K562 (cell line): Measurements from ENCODE around the gene B3GALT5. TPM values are rescaled to one million over a fixed set of nuclear protein-coding genes. Genes with fewer than 3 reads are reported as not detected.

Experiments
- ATAC-seq: fragments of 200-7000 bp; cut with Tn5 transposase; 3 replicates; pipeline ENCODE4 v1.9.1; 2020; ENCODE audit warnings: moderate library complexity
- BruUV-seq: library from RNA; stranded (reverse); fragments of 400-500 nt; replicated peaks from 2 replicates; lab custom pipeline; 2021; lab: Mats Ljungman, UMichigan
- CTCF ChIA-PET: fragments of 300-600 bp; formaldehyde crosslinking; extraction: SDS; loops from one replicate; lab custom pipeline; 2021; ENCODE audit warnings: low intra/inter-chr PET ratio; lab: Yijun Ruan, JAX
- POLR2A ChIA-PET: fragments of 300-600, 350-650 bp; sonication (Branson Sonifier 250); formaldehyde crosslinking; extraction: SDS; loops from one replicate; lab custom pipeline; 2021; ENCODE audit warnings: antibody characterized with exemption, inconsistent platforms; lab: Yijun Ruan, JAX
- DNase-seq, 4 experiments: peaks; one replicate each; pipeline versions ENCODE4 v3.0.0 to v3.0.0-alpha.2; 2011 to 2018; ENCODE audit warnings: low spot score in 3 of 4, mixed read lengths in 3 of 4; ENCODE audit errors: extremely low read depth in 1 of 4
- FAIRE-seq: peaks from 2 replicates; lab custom pipeline; 2011; peaks lifted over from hg19 to GRCh38; lab: Jason Lieb, UNC
- H2AFZ ChIP-seq: 2 replicates; pipeline ENCODE4 v1.6.0; 2011; ENCODE audit warnings: low read depth, low read length, control low read depth, inconsistent platforms
- H3K27ac ChIP-seq: fragments of 200-600 bp; 3 replicates; pipeline ENCODE4 v1.8.0; 2011; ENCODE audit warnings: low read depth, mild to moderate bottlenecking, control low read depth, inconsistent platforms, low read length, moderate library complexity, mixed read lengths; ENCODE audit errors: extremely low read depth
- H3K27me3 ChIP-seq, 2 experiments: fragments of 300-600 bp in 1 of 2; 2 replicates in 1 of 2; 3 replicates in 1 of 2; pipeline versions ENCODE4 v1.6.0 to v1.8.0; 2011; ENCODE audit warnings: inconsistent platforms in 2 of 2, low read length in 2 of 2, mild to moderate bottlenecking in 1 of 2, mixed read lengths in 1 of 2, moderate library complexity in 1 of 2; ENCODE audit not compliant: control insufficient read depth in 2 of 2, insufficient read depth in 2 of 2
- H3K36me3 ChIP-seq: fragments of 300-600 bp; 3 replicates; pipeline ENCODE4 v1.8.0; 2011; ENCODE audit warnings: mild to moderate bottlenecking, low read length, inconsistent platforms; ENCODE audit not compliant: control insufficient read depth, insufficient read depth
- H3K4me1 ChIP-seq, 2 experiments: fragments of 200-600 bp in 1 of 2; replicated peaks in 1 of 2; 2 replicates in 1 of 2; 3 replicates in 1 of 2; pipeline versions ENCODE4 v1.5.1 to v1.8.0; 2011; ENCODE audit warnings: inconsistent platforms in 2 of 2, low read length in 2 of 2, mild to moderate bottlenecking in 1 of 2, mixed read lengths in 1 of 2, moderate library complexity in 1 of 2; ENCODE audit not compliant: control insufficient read depth in 2 of 2, insufficient read depth in 2 of 2
- H3K4me2 ChIP-seq: 2 replicates; pipeline ENCODE4 v1.6.1; 2011; ENCODE audit warnings: low read length, control low read depth, inconsistent platforms, mixed read lengths; ENCODE audit not compliant: insufficient read depth
- H3K4me3 ChIP-seq: fragments of 200-600 bp; sonication (generic), shearing (Covaris generic); 2 replicates; pipeline ENCODE4 v1.5.1; 2016; ENCODE audit warnings: control low read depth, inconsistent platforms
- H3K79me2 ChIP-seq: fragments of 200-600 bp; 3 replicates; pipeline ENCODE4 v1.8.0; 2011; ENCODE audit warnings: low read length, inconsistent platforms; ENCODE audit not compliant: control insufficient read depth, insufficient read depth
- H3K9ac ChIP-seq, 2 experiments: 2 replicates each; pipeline versions ENCODE4 v1.6.0 to v1.6.1; 2011; ENCODE audit warnings: low read depth in 2 of 2, low read length in 2 of 2, control low read depth in 1 of 2, inconsistent platforms in 1 of 2, mild to moderate bottlenecking in 1 of 2, mixed read lengths in 1 of 2; ENCODE audit not compliant: insufficient read depth in 1 of 2
- H3K9me1 ChIP-seq: one replicate; pipeline ENCODE4 v1.6.0; 2011; ENCODE audit warnings: inconsistent platforms, mild to moderate bottlenecking, low read length, moderate library complexity; ENCODE audit not compliant: control insufficient read depth, insufficient read depth
- H3K9me3 ChIP-seq: replicated peaks from 2 replicates; pipeline ENCODE4 v1.5.1; 2011; ENCODE audit warnings: low read depth, low read length, inconsistent platforms; ENCODE audit not compliant: control insufficient read depth, insufficient read depth
- H4K20me1 ChIP-seq: replicated peaks from 2 replicates; pipeline ENCODE4 v1.6.1; 2011; ENCODE audit warnings: low read length, inconsistent platforms, mixed read lengths; ENCODE audit not compliant: control insufficient read depth, insufficient read depth
- C11orf30 ChIP-seq: fragments of 450-650 bp; IDR thresholded peaks from 2 replicates; pipeline ENCODE4 v1.6.1; 2016; ENCODE audit warnings: low read depth, mild to moderate bottlenecking
- FOXJ2 ChIP-seq: fragments of 200-800 bp; sonication (Bioruptor generic); IDR thresholded peaks from 2 replicates; pipeline ENCODE4 v1.6.1; 2016; ENCODE audit warnings: missing genetic modification characterization, missing compliant biosample characterization
- FOXK2 ChIP-seq, 2 experiments: fragments of 450-650 bp; IDR thresholded peaks in 1 of 2; conservative IDR thresholded peaks in 1 of 2; 2 replicates each; pipeline ENCODE4 v1.6.1; 2016; ENCODE audit warnings: low read depth in 2 of 2, mild to moderate bottlenecking in 1 of 2
- HNRNPL ChIP-seq: fragments of 200-400 bp; formaldehyde crosslinking; IDR thresholded peaks from 2 replicates; pipeline ENCODE4 v1.6.1; 2017; ENCODE audit warnings: low read depth, mild to moderate bottlenecking, low read length
- HOXB6 ChIP-seq: fragments of 250-450 bp; sonication (Bioruptor Pico); IDR thresholded peaks from 2 replicates; pipeline ENCODE4 v1.5.1; 2022; ENCODE audit warnings: mild to moderate bottlenecking, borderline replicate concordance
- KAT2B ChIP-seq: IDR thresholded peaks from one replicate; pipeline ENCODE4 v1.6.1; 2012; ENCODE audit warnings: low read depth, mild to moderate bottlenecking, control low read depth, inconsistent platforms, low read length, moderate library complexity
- NR2C1 ChIP-seq, 2 experiments: fragments of 450-650 bp; IDR thresholded peaks; 2 replicates each; pipeline ENCODE4 v1.6.1; 2017; ENCODE audit warnings: mild to moderate bottlenecking in 2 of 2, antibody characterized with exemption in 1 of 2, inconsistent platforms in 1 of 2, missing compliant biosample characterization in 1 of 2, missing genetic modification characterization in 1 of 2
- RFX7 ChIP-seq: fragments of 250-450 bp; sonication (Bioruptor Pico); IDR thresholded peaks from 2 replicates; pipeline ENCODE4 v1.5.1; 2021; ENCODE audit warnings: mild to moderate bottlenecking
- ZKSCAN3 ChIP-seq: fragments of 250-450 bp; sonication (Bioruptor Pico); IDR thresholded peaks from 2 replicates; pipeline ENCODE4 v1.4.0; 2020
- WGBS: fragments of 100-300 bp; shearing (Covaris generic); methylation state at CpG from one replicate; pipeline ENCODE4 v1.1.6; 2016; ENCODE audit warnings: low coverage, mixed read lengths; ENCODE audit not compliant: insufficient coverage; ENCODE audit errors: missing lambda C conversion rate; 5-methylcytosine and 5-hydroxymethylcytosine counted together
- in situ Hi-C: fragments of 300-500 bp; cut with MboI; formaldehyde crosslinking; loops from 4 replicates; pipeline ENCODE4 v1.15.0; 2018; ENCODE audit warnings: inconsistent platforms, mixed read lengths
- intact Hi-C: fragments of 100-400 bp; cut with micrococcal nuclease; formaldehyde crosslinking; loops from 2 replicates; pipeline ENCODE4 v1.14.2; 2022
- polyA plus RNA-seq, 8 experiments: library from polyadenylated mRNA; depleted of rRNA in 4 of 8; stranded (reverse) in 5 of 8; unstranded in 3 of 8; fragments of >200 nt; fragmentation: Nextera tagmentation in 2 of 8; fragmentation: Illumina TruSeq in 1 of 8; extraction: Ambion mirVana in 2 of 8; extraction: Trizol in 1 of 8; gene quantifications; 2 replicates each; pipeline versions ENCODE4 v1.2.1 to v1.2.3, GENCODE V29; 2011 to 2014; ENCODE audit warnings: inconsistent platforms in 1 of 8, missing spikeins in 1 of 8
- total RNA-seq, 7 experiments: library from RNA; depleted of rRNA in 6 of 7; stranded (reverse); fragments of >200 nt in 6 of 7; fragmentation: Illumina TruSeq in 2 of 7; extraction: Trizol in 2 of 7; gene quantifications; 2 replicates each; pipeline versions ENCODE4 v1.2.1 to v1.2.3, GENCODE V29; 2011 to 2021; ENCODE audit warnings: low replicate concordance in 1 of 7

The B3GALT5 gene
- total and polyA plus RNA-seq, 9 of the 15 experiments (the other 6 are each of a cell fraction or from before 2014, with no cell fraction given), result 0.02 TPM; not detected in 8

DNA sequence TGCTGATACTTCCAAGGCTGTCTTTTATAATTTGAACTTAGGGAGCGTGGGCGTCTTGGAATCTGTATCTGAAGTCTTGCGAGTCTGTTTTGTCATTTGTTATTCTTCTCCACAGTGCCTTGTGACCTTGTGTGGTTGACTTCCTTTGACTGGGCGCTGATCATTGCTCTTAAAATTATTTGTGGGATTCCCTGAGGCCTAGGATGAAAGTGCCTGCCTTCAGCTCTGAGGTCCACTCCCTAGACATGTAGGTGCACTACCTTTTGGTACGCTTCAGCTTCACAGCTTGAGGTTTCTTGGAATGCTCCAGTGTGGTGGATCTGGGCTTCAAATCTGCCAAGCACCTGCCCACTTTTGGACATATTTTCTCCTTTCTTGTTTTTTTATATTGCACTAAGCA lies 82.0 kb downstream of the B3GALT5 start:
- Histone ChIP-seq H3K27me3 (no peaks in the 10 kb centered on the region; a peak in 1 of 5 replicates), H3K4me2 (no peak overlapping the region), H3K27ac (no peak overlapping the region), H3K9me3 (no peaks in the 10 kb centered on the region), H3K79me2 (no peaks in the 10 kb centered on the region), H3K9me1 (no peaks in the 10 kb centered on the region), H3K4me1 (no peaks in the 10 kb centered on the region), H4K20me1 (no peaks in the 10 kb centered on the region), H3K36me3 (no peaks in the 10 kb centered on the region), H2AFZ (no peak overlapping the region), H3K4me3 (no peak overlapping the region), H3K9ac (no peak overlapping the region)
- FAIRE-seq (no peak), ATAC-seq (no peak), DNase-seq (no peak)
- in situ Hi-C loops (no loop called here), intact Hi-C loops (no loop called here)
- TF ChIP-seq FOXJ2 (tag) (no peak), ZKSCAN3 (no peak), KAT2B (no peak), NR2C1 (IDR thresholded peaks at IDR 0.05) (no peak), NR2C1 (tag; IDR thresholded peaks at IDR 0.05) (no peak)
- no TSS peak for BruUV-seq
- 2% methylated on average over 5 of the region's 5 CpGs for WGBS
- CTCF ChIA-PET, result no interaction called here
- POLR2A ChIA-PET, result interaction anchor here (0.7 kb wide), 1 partner anchor 95 kb away, joined by 3 read pairs; no protein-coding TSS in a partner anchor

DNA sequence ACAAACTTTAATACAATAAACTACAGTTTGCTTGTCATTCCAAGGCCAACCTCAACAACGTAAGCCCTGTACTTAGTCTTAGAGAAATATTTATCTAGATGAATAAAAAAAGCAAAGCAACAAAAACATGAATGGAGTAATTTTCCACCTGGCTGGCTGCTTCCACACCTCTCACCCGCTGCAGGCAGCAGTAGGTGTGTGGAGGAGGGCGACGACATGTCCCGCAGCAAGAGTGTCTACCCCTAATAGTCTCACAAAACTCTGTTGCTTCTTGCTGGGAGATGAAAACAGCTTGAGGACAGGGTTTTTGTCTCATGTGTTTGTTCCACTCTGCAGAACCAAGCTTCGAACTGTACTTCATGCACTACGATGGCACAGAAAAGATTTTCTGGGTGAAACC lies 83.5 kb downstream of the B3GALT5 start:
- ChIA-PET POLR2A (interaction anchor here (0.6 kb wide), 1 partner anchor 14 kb away, joined by 3 read pairs; no protein-coding TSS in a partner anchor), CTCF (no interaction called here)
- Histone ChIP-seq H3K79me2 (no peaks in the 10 kb centered on the region), H3K9me3 (no peaks in the 10 kb centered on the region), H3K9me1 (no peaks in the 10 kb centered on the region), H3K27me3 (no peaks in the 10 kb centered on the region; a peak in 1 of 5 replicates), H4K20me1 (no peaks in the 10 kb centered on the region), H3K4me3 (no peak overlapping the region), H2AFZ (no peak overlapping the region), H3K4me2 (no peak overlapping the region), H3K4me1 (no peaks in the 10 kb centered on the region), H3K36me3 (no peaks in the 10 kb centered on the region), H3K27ac (no peak overlapping the region), H3K9ac (no peak overlapping the region)
- in situ Hi-C loops, result no loop called here
- no TSS peak for BruUV-seq
- whole genome bisulfite sequencing, result 1% methylated on average over 7 of the region's 7 CpGs
- no peak for DNase-seq
- TF ChIP-seq C11orf30 (no peak), HNRNPL (no peak), RFX7 (CRISPR knock-in tag) (no peak), FOXK2 (conservative IDR thresholded peaks at IDR 0.05 in 1 of 2, IDR thresholded peaks at IDR 0.05 in 1 of 2; ENCODE audit: low read depth in 2 of 2) (no peak), HOXB6 (CRISPR knock-in tag) (no peak)
- intact Hi-C loops, result no loop called here
- no peak for FAIRE-seq
- ATAC-seq, result no peak
